Vagina (tissue), 2 donors: ENCODE data around the gene CHRM2.

Experiments used
- CTCF ChIP-seq, 3 experiments: fragments of 450-650 bp in 2 of 3; fragments of 200-600 bp in 1 of 3; sonication (generic) in 1 of 3; IDR thresholded peaks; one replicate each; pipeline ENCODE4 v1.5.1; 2017 to 2019; ENCODE audit warnings: antibody characterized with exemption in 3 of 3, mild to moderate bottlenecking in 2 of 3, moderate library complexity in 2 of 3
- POLR2A ChIP-seq, 2 donors: fragments of 450-650 bp; IDR thresholded peaks; one replicate each; pipeline ENCODE4 v1.6.1; 2017; ENCODE audit warnings: antibody characterized with exemption in 2 of 2, mild to moderate bottlenecking in 2 of 2, moderate library complexity in 2 of 2

- TF ChIP-seq CTCF (IDR thresholded peaks at IDR 0.05) (no peak), POLR2A (IDR thresholded peaks at IDR 0.05) (no peak)
Observed at GRCh38 chr7:136923111-136923667, 54.7 kb downstream of the CHRM2 start.
